GM18867 (cell line): ENCODE results near the gene GMDS.
A peak's percentile ranks its signal among the peaks of the same experiment; 100 is the strongest.

Source experiments
- ATAC-seq: cut with Tn5 transposase; IDR thresholded peaks from one replicate; pipeline ENCODE4 v1.9.1; 2021; ENCODE audit warnings: mild to moderate bottlenecking, moderate library complexity; ENCODE audit not compliant: unreplicated experiment

The GMDS gene

GRCh38 chr6:1820165-1820564, 425.2 kb downstream of the GMDS start:
- no peak for ATAC-seq

- ATAC-seq = no peak
These were observed 426.4 kb downstream of the GMDS start for GRCh38 chr6:1819007-1819406.

GRCh38 chr6:1817033-1817761, 428.2 kb downstream of the GMDS start:
- ATAC-seq = no peak

GRCh38 chr6:1815827-1816452, 429.5 kb downstream of the GMDS start:
- ATAC-seq = no peak

GRCh38 chr6:1814279-1814678, 431.1 kb downstream of the GMDS start:
- ATAC-seq = no peak

- ATAC-seq = no peak
These were observed 432.9 kb downstream of the GMDS start for GRCh38 chr6:1812487-1812886.

- no peak for ATAC-seq
These were observed 433.4 kb downstream of the GMDS start for GRCh38 chr6:1812034-1812433.

GRCh38 chr6:1810880-1811279, 434.5 kb downstream of the GMDS start:
- no peak for ATAC-seq

- no peak for ATAC-seq
These were observed 436.0 kb downstream of the GMDS start for GRCh38 chr6:1809291-1809988.

GRCh38 chr6:1806935-1807334, 438.5 kb downstream of the GMDS start:
- ATAC-seq = no peak

- ATAC-seq = no peak
These were observed 442.7 kb downstream of the GMDS start for GRCh38 chr6:1802491-1803395.

- ATAC-seq = no peak
These were observed 444.0 kb downstream of the GMDS start for GRCh38 chr6:1801401-1801800.

- no peak for ATAC-seq
These were observed 444.6 kb downstream of the GMDS start for GRCh38 chr6:1800845-1801244.

- no peak for ATAC-seq
These were observed 446.5 kb downstream of the GMDS start for GRCh38 chr6:1798965-1799325.

GRCh38 chr6:1798303-1798964, 447.0 kb downstream of the GMDS start:
- no peak for ATAC-seq

GRCh38 chr6:1797801-1798200, 447.6 kb downstream of the GMDS start:
- ATAC-seq = no peak

- peak; percentile 93 for ATAC-seq
These were observed 448.5 kb downstream of the GMDS start for GRCh38 chr6:1796706-1797529.

GRCh38 chr6:1795910-1796309, 449.5 kb downstream of the GMDS start:
- ATAC-seq = no peak

GRCh38 chr6:1792989-1793388, 452.4 kb downstream of the GMDS start:
- no peak for ATAC-seq

GRCh38 chr6:1790684-1791083, 454.7 kb downstream of the GMDS start:
- no peak for ATAC-seq
